Fibroblast of upper back skin (primary cell): ENCODE results near the gene ABCB4.
"Not testable (repeated sequence)": the region's sequence is repeated elsewhere in the genome, so short reads cannot be mapped to it uniquely, and the experiment has no call there.

Experiments used
- DNase-seq: peaks from one replicate; pipeline ENCODE4 v3.0.0-alpha.2; 2013

ABCB4 gene

GRCh38 chr7:87474533-87475358 is 734 bp downstream of the ABCB4 start:
- DNase-seq, result peak; percentile 56

GRCh38 chr7:87473986-87474385 is 1.5 kb downstream of the ABCB4 start:
- DNase-seq, result peak; percentile 38

GRCh38 chr7:87473192-87473591 is 2.3 kb downstream of the ABCB4 start:
- DNase-seq, result no peak

- DNase-seq, result no peak
Measured at GRCh38 chr7:87471473-87471872, 4.0 kb downstream of the ABCB4 start.

- not testable (repeated sequence) for DNase-seq
Measured at GRCh38 chr7:87469204-87469603, 6.3 kb downstream of the ABCB4 start.

- DNase-seq, result not testable (repeated sequence)
Measured at GRCh38 chr7:87465534-87465880, 10.0 kb downstream of the ABCB4 start.

GRCh38 chr7:87464830-87465533 is 10.5 kb downstream of the ABCB4 start:
- DNase-seq, result not testable (repeated sequence)

- DNase-seq, result no peak
Measured at GRCh38 chr7:87463982-87464381, 11.5 kb downstream of the ABCB4 start.

- not testable (repeated sequence) for DNase-seq
Measured at GRCh38 chr7:87460444-87460843, 15.0 kb downstream of the ABCB4 start.

GRCh38 chr7:87459941-87460340 is 15.5 kb downstream of the ABCB4 start:
- no peak for DNase-seq

- no peak for DNase-seq
Measured at GRCh38 chr7:87458148-87458547, 17.3 kb downstream of the ABCB4 start.

GRCh38 chr7:87456247-87456646 is 19.2 kb downstream of the ABCB4 start:
- DNase-seq, result no peak

- DNase-seq, result no peak
Measured at GRCh38 chr7:87452279-87452678, 23.2 kb downstream of the ABCB4 start.

GRCh38 chr7:87451187-87451586 is 24.3 kb downstream of the ABCB4 start:
- no peak for DNase-seq

- DNase-seq, result no peak
Measured at GRCh38 chr7:87450706-87451105, 24.8 kb downstream of the ABCB4 start.

GRCh38 chr7:87448388-87448787 is 27.1 kb downstream of the ABCB4 start:
- no peak for DNase-seq

GRCh38 chr7:87447116-87447635 is 28.3 kb downstream of the ABCB4 start:
- peak; percentile 57 for DNase-seq

GRCh38 chr7:87445897-87446296 is 29.6 kb downstream of the ABCB4 start:
- DNase-seq, result no peak

- peak; percentile 32 for DNase-seq
Measured at GRCh38 chr7:87435546-87435945, 39.9 kb downstream of the ABCB4 start.

- DNase-seq, result no peak
Measured at GRCh38 chr7:87432536-87432935, 42.9 kb downstream of the ABCB4 start.

GRCh38 chr7:87427288-87427687 is 48.2 kb downstream of the ABCB4 start:
- no peak for DNase-seq

GRCh38 chr7:87426160-87426559 is 49.3 kb downstream of the ABCB4 start:
- DNase-seq, result no peak

GRCh38 chr7:87424075-87424474 is 51.4 kb downstream of the ABCB4 start:
- no peak for DNase-seq

- no peak for DNase-seq
Measured at GRCh38 chr7:87420173-87420572, 55.3 kb downstream of the ABCB4 start.
